Dermis lymphatic vessel endothelial cell (primary cell): Measurements from ENCODE around the gene CCDC85A. TPM values are rescaled to one million over a fixed set of nuclear protein-coding genes. Genes with fewer than 3 reads are reported as not detected.

ENCODE experiments used
- total RNA-seq: library from RNA; depleted of rRNA; stranded (reverse); fragments of >200 nt; gene quantifications from 2 replicates; pipeline ENCODE4 v1.2.1, GENCODE V29; 2014

Gene CCDC85A
- 0.69 and 1.5 TPM in 2 replicates for total RNA-seq

GRCh38 chr2:56183643-56184499, at the start of gene CCDC85A:
Gene CCDC85A (plus strand): TSS chr2:56183990. CDS start chr2:56184625, 635 bp downstream.

